IMR-90 (cell line): Measurements from ENCODE around the gene FBXO3. TPM values are rescaled to one million over a fixed set of nuclear protein-coding genes. Genes with fewer than 3 reads are reported as not detected.
"Not testable (repeated sequence)": the region's sequence is repeated elsewhere in the genome, so short reads cannot be mapped to it uniquely, and the experiment has no call there.

Experiments used
- ATAC-seq: fragments of 200-7000 bp; cut with Tn5 transposase; 2 replicates; pipeline ENCODE4 v1.9.1; 2020; ENCODE audit warnings: low read depth, mild to moderate bottlenecking, moderate library complexity
- BruUV-seq: library from RNA; stranded (reverse); fragments of 400-500 nt; replicated peaks from 2 replicates; lab custom pipeline; 2021; lab: Mats Ljungman, UMichigan
- CTCF ChIA-PET: fragments of 300-600 bp; formaldehyde crosslinking; extraction: SDS; loops from one replicate; lab custom pipeline; 2021; ENCODE audit warnings: antibody characterized with exemption; lab: Yijun Ruan, JAX
- POLR2A ChIA-PET: fragments of 300-600 bp; sonication (Branson Sonifier 250); formaldehyde crosslinking; loops from one replicate; lab custom pipeline; 2022; ENCODE audit warnings: antibody characterized with exemption; ENCODE audit not compliant: unreplicated experiment; lab: Charles Lee
- DNase-seq: peaks from one replicate; pipeline ENCODE4 v3.0.0; 2013
- H2AFZ ChIP-seq: replicated peaks from 2 replicates; pipeline ENCODE3; 2013; ENCODE audit warnings: low read length, mild to moderate bottlenecking; ENCODE audit not compliant: poor library complexity
- H2AK5ac ChIP-seq: 2 replicates; pipeline ENCODE4 v1.6.1; 2013; ENCODE audit warnings: low read depth, low read length, inconsistent platforms
- H2AK9ac ChIP-seq: replicated peaks from 2 replicates; pipeline ENCODE3; 2013; ENCODE audit warnings: mild to moderate bottlenecking, low read depth, low read length, moderate library complexity; ENCODE audit not compliant: poor library complexity
- H2BK120ac ChIP-seq: 2 replicates; pipeline ENCODE4 v1.6.1; 2013; ENCODE audit warnings: low read depth, low read length, inconsistent platforms
- H2BK15ac ChIP-seq: 3 replicates; pipeline ENCODE4 v1.6.1; 2013; ENCODE audit warnings: low read depth, low read length, inconsistent platforms
- H2BK20ac ChIP-seq: 2 replicates; pipeline ENCODE4 v1.6.1; 2013; ENCODE audit warnings: low read depth, mild to moderate bottlenecking, inconsistent platforms, low read length, moderate library complexity
- H2BK5ac ChIP-seq: 2 replicates; pipeline ENCODE4 v1.6.1; 2013; ENCODE audit warnings: mild to moderate bottlenecking, low read depth, low read length, inconsistent platforms; ENCODE audit not compliant: poor library complexity, severe bottlenecking
- H3K14ac ChIP-seq: replicated peaks from 2 replicates; pipeline ENCODE4 v1.6.1; 2013; ENCODE audit warnings: low read depth, low read length, inconsistent platforms
- H3K18ac ChIP-seq: 2 replicates; pipeline ENCODE4 v1.6.1; 2013; ENCODE audit warnings: low read depth, low read length, control low read depth
- H3K23ac ChIP-seq: 2 replicates; pipeline ENCODE4 v1.6.1; 2013; ENCODE audit warnings: low read depth, low read length, inconsistent platforms
- H3K27ac ChIP-seq: 2 replicates; pipeline ENCODE4 v1.5.1; 2013; ENCODE audit warnings: mild to moderate bottlenecking, control low read depth, low read length; ENCODE audit not compliant: insufficient read depth
- H3K27me3 ChIP-seq: 2 replicates; pipeline ENCODE4 v1.6.1; 2013; ENCODE audit warnings: low read length; ENCODE audit not compliant: control insufficient read depth, insufficient read depth
- H3K36me3 ChIP-seq: 2 replicates; pipeline ENCODE4 v1.6.1; 2013; ENCODE audit warnings: low read length, mixed read lengths; ENCODE audit not compliant: control insufficient read depth, insufficient read depth
- H3K4ac ChIP-seq: 2 replicates; pipeline ENCODE4 v1.6.1; 2013; ENCODE audit warnings: low read depth, low read length, inconsistent platforms
- H3K4me1 ChIP-seq: 2 replicates; pipeline ENCODE4 v1.6.1; 2013; ENCODE audit warnings: low read length, mixed read lengths; ENCODE audit not compliant: control insufficient read depth, insufficient read depth
- H3K4me2 ChIP-seq: 2 replicates; pipeline ENCODE4 v1.6.1; 2013; ENCODE audit warnings: low read depth, mild to moderate bottlenecking, control low read depth, low read length, moderate library complexity
- H3K4me3 ChIP-seq: 2 replicates; pipeline ENCODE4 v1.5.1; 2013; ENCODE audit warnings: low read depth, mild to moderate bottlenecking, control low read depth, low read length, moderate library complexity; ENCODE audit not compliant: insufficient read depth
- H3K56ac ChIP-seq: 2 replicates; pipeline ENCODE4 v1.6.1; 2013; ENCODE audit warnings: low read length, inconsistent platforms; ENCODE audit not compliant: insufficient read depth; ENCODE audit errors: extremely low read depth
- H3K79me1 ChIP-seq, 2 experiments: 2 replicates each; pipeline ENCODE4 v1.6.1; 2013; ENCODE audit warnings: low read length in 2 of 2, inconsistent platforms in 1 of 2, low read depth in 1 of 2
- H3K9ac ChIP-seq: 2 replicates; pipeline ENCODE4 v1.6.1; 2013; ENCODE audit warnings: low read depth, low read length, control low read depth
- H3K9me1 ChIP-seq: 2 replicates; pipeline ENCODE4 v1.6.1; 2013; ENCODE audit warnings: low read length, inconsistent platforms; ENCODE audit not compliant: insufficient read depth
- H3K9me3 ChIP-seq: 2 replicates; pipeline ENCODE4 v1.6.1; 2013; ENCODE audit warnings: low read length; ENCODE audit not compliant: control insufficient read depth, insufficient read depth
- H4K20me1 ChIP-seq: 2 replicates; pipeline ENCODE4 v1.6.1; 2013; ENCODE audit warnings: low read length, inconsistent platforms; ENCODE audit not compliant: insufficient read depth
- H4K5ac ChIP-seq: 2 replicates; pipeline ENCODE4 v1.6.1; 2013; ENCODE audit warnings: mild to moderate bottlenecking, low read depth, low read length, control low read depth
- H4K8ac ChIP-seq, 2 experiments: 2 replicates each; pipeline ENCODE4 v1.6.1; 2013; ENCODE audit warnings: low read depth in 2 of 2, low read length in 2 of 2, control low read depth in 1 of 2, inconsistent platforms in 1 of 2
- H4K91ac ChIP-seq: 2 replicates; pipeline ENCODE4 v1.6.1; 2013; ENCODE audit warnings: low read depth, low read length, inconsistent platforms; ENCODE audit not compliant: insufficient read depth
- MAFK ChIP-seq: IDR thresholded peaks from 2 replicates; pipeline ENCODE4 v1.6.1; 2012; ENCODE audit warnings: low read depth, low read length, improper control_type of control experiment
- POLR2A ChIP-seq: IDR thresholded peaks from 2 replicates; pipeline ENCODE4 v1.6.1; 2012; ENCODE audit warnings: mild to moderate bottlenecking, low read depth, low read length
- WGBS, 2 experiments: methylation state at CpG; one replicate each; pipeline versions ENCODE4 v1.1.5 to v1.1.7; 2013; ENCODE audit warnings: missing lambda C conversion rate in 2 of 2; ENCODE audit not compliant: insufficient read length in 1 of 2; ENCODE audit errors: extremely low coverage in 2 of 2; 5-methylcytosine and 5-hydroxymethylcytosine counted together
- dilution Hi-C: fragments of 300-500 bp; cut with HindIII; formaldehyde crosslinking; loops from one replicate; pipeline ENCODE4 v1.14.3; 2018; ENCODE audit warnings: low sequenced_read_pairs; ENCODE audit not compliant: unreplicated experiment
- in situ Hi-C: fragments of 300-500 bp; cut with MboI; formaldehyde crosslinking; loops from 3 replicates; pipeline ENCODE4 v1.14.3; 2019; ENCODE audit warnings: low sequenced_read_pairs, inconsistent platforms, mixed read lengths
- intact Hi-C: fragments of 100-400 bp; cut with micrococcal nuclease; formaldehyde crosslinking; loops from 2 replicates; pipeline ENCODE4 v1.10.0; 2022
- polyA plus RNA-seq, 3 experiments: library from polyadenylated mRNA; depleted of rRNA; stranded (reverse); fragments of >200 nt; gene quantifications; 2 replicates each; pipeline ENCODE4 v1.2.3, GENCODE V29; 2012; ENCODE audit warnings: low replicate concordance in 1 of 3
- total RNA-seq: library from RNA; depleted of rRNA; stranded (reverse); fragments of >200 nt; gene quantifications from 2 replicates; pipeline ENCODE4 v1.2.3, GENCODE V29; 2012

FBXO3 gene
- total and polyA plus RNA-seq, 2 of the 4 experiments (the other 2 are of a cell fraction), result 26.2 to 51.1 TPM

DNA sequence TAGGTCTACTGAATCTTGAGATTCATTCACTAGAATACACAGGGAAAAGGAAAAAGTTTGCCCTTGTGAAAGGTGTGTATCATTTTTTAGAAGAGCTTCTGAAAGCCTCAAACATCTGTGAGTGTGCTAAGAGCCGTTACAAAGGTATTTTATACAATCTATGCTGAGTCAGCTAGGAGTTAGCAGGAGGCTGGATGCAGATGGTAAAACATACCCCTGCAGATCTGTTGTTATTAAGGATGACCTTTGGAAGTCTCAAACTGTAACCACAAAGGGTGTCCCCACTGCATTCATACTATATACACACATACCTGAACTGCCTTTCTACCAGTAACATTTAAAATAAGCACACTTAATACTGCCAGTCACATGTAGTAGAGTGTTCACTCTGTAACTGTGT lies 65.3 kb downstream of the FBXO3 start:
- intact Hi-C loops (no loop called here), dilution Hi-C loops (no loop called here), in situ Hi-C loops (no loop called here)
- Histone ChIP-seq H3K36me3 (peaks cover 37% of the 10 kb centered on the region), H4K20me1 (peaks cover 21% of the 10 kb centered on the region; the same call in 1 of the 2 replicates), H3K9ac (no peak overlapping the region), H3K4ac (no peak overlapping the region), H3K79me1 (peaks cover 41 to 90% of the 10 kb centered on the region in 2 experiments), H3K18ac (no peak overlapping the region), H3K23ac (no peak overlapping the region), H3K9me3 (no peaks in the 10 kb centered on the region), H2AK9ac (no peak overlapping the region), H4K91ac (no peak overlapping the region), H3K27me3 (no peaks in the 10 kb centered on the region), H2BK20ac (no peak overlapping the region), H4K5ac (no peak overlapping the region), H3K14ac (no peak overlapping the region), H3K27ac (no peak overlapping the region), H3K4me2 (no peak overlapping the region), H3K4me1 (peaks cover 13% of the 10 kb centered on the region), H2AK5ac (no peak overlapping the region), H2BK5ac (no peak overlapping the region), H2BK15ac (no peak overlapping the region), H4K8ac (no peak overlapping the region), H3K4me3 (no peak overlapping the region), H2BK120ac (no peak overlapping the region), H2AFZ (no peak overlapping the region), H3K56ac (no peak overlapping the region), H3K9me1 (peaks cover 34% of the 10 kb centered on the region)
- peak; percentile 88 for TF ChIP-seq MAFK
- TF ChIP-seq POLR2A, result no peak
- POLR2A ChIA-PET, result no interaction called here
- no TSS peak for BruUV-seq
- CTCF ChIA-PET, result no interaction called here
- peak; percentile 58 for DNase-seq
- no CpG with 5 or more reads among the region's 1 CpG for WGBS, 2 experiments
- ATAC-seq, result peak; percentile 36

- H2AK9ac ChIP-seq, intact Hi-C loops, H3K27ac ChIP-seq, BruUV-seq, in situ Hi-C loops, H3K4me2 ChIP-seq, H4K5ac ChIP-seq, DNase-seq, H3K4ac ChIP-seq, H3K9ac ChIP-seq, H3K14ac ChIP-seq, CTCF ChIA-PET, H2AFZ ChIP-seq, H3K27me3 ChIP-seq, H2BK120ac ChIP-seq, H2AK5ac ChIP-seq, H2BK15ac ChIP-seq, dilution Hi-C loops, H3K18ac ChIP-seq, ATAC-seq, H3K4me3 ChIP-seq, H4K91ac ChIP-seq, H3K23ac ChIP-seq, H2BK20ac ChIP-seq, H3K9me3 ChIP-seq, POLR2A ChIA-PET, H2BK5ac ChIP-seq, H3K56ac ChIP-seq: not testable (repeated sequence)
- Histone ChIP-seq H3K36me3 (peaks cover 34% of the 10 kb centered on the region), H4K8ac (peak overlapping the region in 1 of 2 experiments; percentile 12; a peak in 1 of 4 replicates), H3K9me1 (peaks cover 44% of the 10 kb centered on the region), H3K79me1 (peaks cover 40 to 90% of the 10 kb centered on the region in 2 experiments), H4K20me1 (peaks cover 15% of the 10 kb centered on the region; the same call in 1 of the 2 replicates), H3K4me1 (peaks cover 21% of the 10 kb centered on the region)
- WGBS, 2 experiments, result no CpG with 5 or more reads among the region's 2 CpGs
Measured at GRCh38 chr11:33707831-33708230, 66.5 kb downstream of the FBXO3 start.
